Cardiac ventricle fibroblast (primary cell): ENCODE data around the gene SH3GL3. TPM values are rescaled to one million over a fixed set of nuclear protein-coding genes. Genes with fewer than 3 reads are reported as not detected.

Source experiments
- total RNA-seq: library from RNA; depleted of rRNA; stranded (reverse); fragments of >200 nt; gene quantifications from 2 replicates; pipeline ENCODE4 v1.2.3, GENCODE V29; 2015

Gene SH3GL3, protein sequence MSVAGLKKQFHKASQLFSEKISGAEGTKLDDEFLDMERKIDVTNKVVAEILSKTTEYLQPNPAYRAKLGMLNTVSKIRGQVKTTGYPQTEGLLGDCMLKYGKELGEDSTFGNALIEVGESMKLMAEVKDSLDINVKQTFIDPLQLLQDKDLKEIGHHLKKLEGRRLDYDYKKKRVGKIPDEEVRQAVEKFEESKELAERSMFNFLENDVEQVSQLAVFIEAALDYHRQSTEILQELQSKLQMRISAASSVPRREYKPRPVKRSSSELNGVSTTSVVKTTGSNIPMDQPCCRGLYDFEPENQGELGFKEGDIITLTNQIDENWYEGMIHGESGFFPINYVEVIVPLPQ
- total RNA-seq, result 0.05 TPM in 1 of 2 replicates, not detected in the other

DNA sequence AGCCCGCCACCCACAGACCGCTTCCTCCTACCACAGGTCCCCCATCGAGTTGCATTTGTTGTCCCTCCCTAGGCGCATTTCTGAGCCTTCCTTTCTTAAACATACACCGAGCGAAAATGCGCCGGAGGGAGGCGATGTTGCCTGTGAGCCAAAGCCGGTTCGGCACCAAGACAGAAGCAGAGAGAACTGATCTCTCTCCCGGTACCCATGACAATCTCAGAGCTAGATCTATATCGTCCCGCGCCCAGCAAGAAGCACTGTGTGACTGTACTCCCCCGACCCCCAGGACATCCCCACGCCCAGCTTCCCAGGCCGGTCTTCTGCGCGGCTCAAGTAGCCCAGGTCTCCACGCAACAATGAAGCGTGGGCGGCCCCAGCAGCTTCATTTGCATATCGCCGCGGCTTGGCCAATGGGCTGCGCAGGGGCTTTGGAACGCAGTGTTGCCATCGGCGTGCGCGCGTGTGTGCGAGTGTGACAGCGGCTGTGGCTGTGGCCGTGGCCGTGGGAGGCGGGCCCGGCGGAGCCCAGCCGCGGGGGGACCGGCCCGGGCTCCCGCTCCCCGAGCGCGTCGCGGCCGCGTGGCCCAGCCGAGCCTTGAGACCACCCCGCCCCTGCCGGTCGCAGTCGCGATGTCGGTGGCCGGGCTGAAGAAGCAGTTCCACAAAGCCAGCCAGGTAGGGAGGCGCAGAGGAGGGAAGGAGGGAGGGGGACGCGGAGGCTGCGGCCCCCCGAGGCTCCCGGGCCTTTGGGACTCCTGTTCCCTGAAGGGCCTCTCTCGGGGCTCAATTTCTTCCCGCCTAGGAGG lies at the start of gene SH3GL3:
Gene SH3GL3 (plus strand): TSS at position 438 of the 806 bp plus-strand sequence. CDS start 193 bp downstream, at position 631.

DNA sequence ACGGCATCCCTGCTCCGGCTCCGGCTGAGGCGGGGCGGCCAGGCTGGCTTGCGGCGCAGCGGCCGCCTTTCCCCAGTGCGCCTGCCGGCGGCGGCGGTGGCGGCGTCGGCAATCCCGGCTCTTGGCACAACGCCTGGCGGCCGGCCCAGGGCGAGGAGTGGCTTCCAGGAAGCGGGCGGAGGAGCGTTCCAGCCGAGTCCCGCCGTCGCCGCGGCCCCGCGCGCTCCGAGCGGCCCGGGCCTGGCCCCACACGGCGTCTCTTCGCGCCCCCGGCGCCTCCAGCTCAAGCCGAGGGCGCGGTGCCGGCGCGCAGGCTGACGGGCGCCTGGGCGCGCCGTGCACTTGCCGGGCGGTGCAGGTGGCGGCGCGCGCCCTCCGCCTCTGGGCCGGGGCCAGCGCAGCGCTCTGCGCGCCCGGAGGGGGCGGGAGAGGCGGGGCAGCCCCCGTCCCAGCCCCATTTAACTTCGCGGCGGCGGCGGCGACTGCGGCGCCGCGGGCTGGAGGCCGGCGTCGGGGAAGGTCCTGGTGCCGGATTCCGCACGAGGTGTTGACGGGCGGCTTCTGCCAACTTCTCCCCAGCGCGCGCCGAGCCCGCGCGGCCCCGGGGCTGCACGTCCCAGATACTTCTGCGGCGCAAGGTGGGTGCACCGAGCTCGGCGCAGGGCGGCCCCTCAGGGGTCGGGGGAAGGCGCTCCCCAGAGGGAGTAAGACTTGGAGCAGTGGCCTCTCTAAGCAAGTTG lies 206.7 kb downstream of the SH3GL3 start, which contains the start of gene ADAMTSL3:
Gene ADAMTSL3 (plus strand): TSS at position 485 of the 740 bp plus-strand sequence. CDS start 1,639 bp downstream, outside the sequence.

Other genes with a start within 250 kb of the SH3GL3 start
- 16.0 and 20.0 TPM in 2 replicates for gene HDGFL3, start 239.5 kb upstream of the SH3GL3 start, total RNA-seq
- 0.68 and 1.2 TPM in 2 replicates for gene BNC1, start 162.7 kb upstream of the SH3GL3 start, total RNA-seq
- 0.39 and 0.50 TPM in 2 replicates for gene ADAMTSL3, start 206.8 kb downstream of the SH3GL3 start, total RNA-seq